DMS 273 (cell line): ENCODE data around the gene CYB5RL.
A peak's percentile ranks its signal among the peaks of the same experiment; 100 is the strongest.

Experiments
- DNase-seq: peaks from one replicate; lab custom pipeline; 2025; ENCODE audit not compliant: unreplicated experiment; lab: John Stamatoyannopoulos, UW

CYB5RL gene

GRCh38 chr1:54161495-54162168, 38.2 kb downstream of the CYB5RL start:
- no peak for DNase-seq

- no peak for DNase-seq
These were observed 39.5 kb downstream of the CYB5RL start for GRCh38 chr1:54160351-54160750.

- DNase-seq, result no peak
These were observed 40.0 kb downstream of the CYB5RL start for GRCh38 chr1:54159733-54160316.

DNA sequence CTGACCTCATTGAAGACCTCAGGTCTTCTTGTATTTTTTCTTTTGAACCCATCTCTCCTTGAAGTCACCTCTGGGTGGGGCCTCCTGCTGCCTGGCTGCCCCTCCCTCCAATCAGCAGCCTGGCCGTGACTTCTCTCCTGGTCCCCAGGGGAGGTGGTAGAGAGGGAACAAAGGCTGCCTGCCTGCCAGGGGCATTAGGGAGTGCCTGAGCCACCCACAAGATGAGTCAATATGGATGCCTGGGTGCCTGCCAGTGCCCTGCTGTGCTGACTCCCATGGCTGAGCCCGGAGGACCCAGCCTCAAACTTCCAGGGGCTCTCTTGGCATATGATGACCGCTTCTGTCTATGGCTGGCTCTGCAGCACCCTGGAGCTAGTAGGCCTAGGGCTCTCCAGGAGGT, 41.8 kb downstream of the CYB5RL start:
- DNase-seq, result no peak

DNA sequence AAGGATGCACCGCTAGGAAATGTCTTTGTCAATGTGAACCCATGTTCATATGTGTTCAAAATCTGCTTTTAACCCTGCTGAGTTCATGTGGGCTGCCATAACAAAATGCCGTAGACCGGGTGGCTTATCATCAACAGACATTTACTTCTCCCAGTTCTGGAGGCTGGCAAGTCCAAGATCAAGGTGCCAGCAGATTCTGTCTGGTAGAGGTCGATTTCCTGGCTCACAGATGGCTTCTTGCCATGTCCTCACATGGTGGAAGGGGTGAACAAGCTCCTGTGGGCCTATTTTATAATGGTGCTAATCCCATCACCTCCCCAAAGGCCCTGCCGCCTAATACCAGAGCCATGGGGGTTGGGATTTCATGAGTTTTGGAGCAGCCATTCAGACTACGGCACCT, 42.4 kb downstream of the CYB5RL start:
- DNase-seq, result no peak

- DNase-seq, result no peak
These were observed 42.8 kb downstream of the CYB5RL start for GRCh38 chr1:54156986-54157385.

DNA sequence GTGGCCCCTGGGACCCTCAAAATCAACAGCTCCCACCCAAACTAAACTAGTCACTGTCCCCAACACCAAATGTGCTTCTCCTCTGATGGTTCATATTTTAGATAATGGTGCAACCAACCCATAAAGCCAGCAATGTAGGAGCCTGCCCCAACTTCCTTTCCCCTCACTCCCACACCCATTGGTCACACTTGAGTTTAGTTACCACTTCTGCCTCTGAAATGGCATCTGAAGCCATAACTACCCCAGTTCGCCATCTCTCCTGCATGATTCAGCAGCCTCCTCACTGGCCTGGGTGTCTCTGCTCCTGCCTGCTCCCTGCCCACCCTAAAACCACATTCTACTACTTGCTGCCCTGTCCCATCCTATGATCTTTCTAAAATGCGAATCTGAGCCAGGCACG, 43.6 kb downstream of the CYB5RL start:
- DNase-seq, result no peak

DNA sequence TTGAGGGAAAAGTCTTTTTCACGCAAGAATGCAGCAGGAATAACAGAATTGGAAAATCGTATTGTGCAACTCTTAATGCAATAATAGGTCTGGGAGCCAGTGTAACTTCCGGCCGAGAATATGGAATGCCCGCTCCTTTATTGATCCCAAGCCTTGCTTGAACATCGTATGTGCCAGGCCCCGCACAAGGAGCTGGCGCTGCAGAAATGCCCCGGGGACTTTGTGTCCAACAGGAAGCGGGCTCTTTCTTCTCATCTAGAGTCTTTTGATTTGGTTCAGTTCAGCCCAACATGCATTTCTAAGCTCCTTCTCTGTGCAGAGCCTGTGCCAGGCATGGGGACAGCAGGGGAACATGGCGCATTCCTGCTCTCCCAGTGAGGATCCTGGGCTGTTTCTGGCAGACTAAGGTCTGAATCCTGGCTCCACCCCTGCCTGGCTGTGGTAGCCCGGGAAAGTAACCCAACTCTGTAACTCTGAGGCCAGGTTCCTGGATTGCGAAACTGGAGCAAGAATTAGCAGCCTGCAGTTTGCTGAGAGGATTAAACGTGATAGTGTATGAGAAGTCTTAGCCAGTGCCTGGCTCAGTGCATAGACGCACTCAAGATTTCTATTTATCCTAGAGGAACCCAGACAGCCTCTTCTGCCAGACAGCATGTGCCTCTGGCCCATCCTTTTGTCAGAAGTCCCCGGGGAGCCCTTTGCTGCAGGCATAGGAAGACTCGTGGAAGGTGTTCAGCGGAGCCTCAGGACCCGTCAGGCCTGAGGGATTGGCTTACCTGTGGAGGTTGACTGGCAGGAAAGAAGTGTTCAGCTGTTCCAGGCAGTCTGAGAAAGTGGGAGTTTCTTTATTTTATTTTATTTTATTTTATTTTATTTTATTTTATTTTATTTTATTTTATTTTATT, 46.0 kb downstream of the CYB5RL start:
- peak; percentile 61 for DNase-seq

- DNase-seq, result no peak
These were observed 47.1 kb downstream of the CYB5RL start, which contains the start of gene CDCP2 for GRCh38 chr1:54152696-54153095. Gene CDCP2 (minus strand): TSS chr1:54153000. CDS start chr1:54152922, 78 bp downstream.

DNA sequence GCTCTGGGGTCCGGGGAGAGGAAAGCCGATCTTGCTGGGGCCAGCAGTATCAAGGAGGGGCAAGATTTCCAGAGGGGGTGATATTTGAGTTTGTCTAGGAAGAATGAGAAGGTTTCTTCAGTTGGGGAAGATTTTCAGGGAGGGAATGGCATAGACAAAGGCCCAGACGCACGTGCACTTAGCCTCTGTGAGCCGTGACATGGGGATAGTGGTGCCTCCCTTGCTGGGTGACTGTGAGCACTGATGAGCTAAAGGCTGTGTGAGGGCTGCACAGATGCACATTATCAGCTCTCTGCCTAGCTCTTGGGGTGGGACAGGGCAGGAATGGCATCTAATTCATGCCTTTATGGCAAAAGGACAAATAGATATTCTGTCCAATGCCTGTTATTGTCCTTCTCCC, 48.8 kb downstream of the CYB5RL start:
- no peak for DNase-seq
